Measurements from ENCODE around the gene DOC2A. TPM values are rescaled to one million over a fixed set of nuclear protein-coding genes. Genes with fewer than 3 reads are reported as not detected.

DOC2A gene
- total and polyA plus RNA-seq, 2 donors (not counting 1 experiment from before 2014, with no cell fraction given) = not detected

DNA sequence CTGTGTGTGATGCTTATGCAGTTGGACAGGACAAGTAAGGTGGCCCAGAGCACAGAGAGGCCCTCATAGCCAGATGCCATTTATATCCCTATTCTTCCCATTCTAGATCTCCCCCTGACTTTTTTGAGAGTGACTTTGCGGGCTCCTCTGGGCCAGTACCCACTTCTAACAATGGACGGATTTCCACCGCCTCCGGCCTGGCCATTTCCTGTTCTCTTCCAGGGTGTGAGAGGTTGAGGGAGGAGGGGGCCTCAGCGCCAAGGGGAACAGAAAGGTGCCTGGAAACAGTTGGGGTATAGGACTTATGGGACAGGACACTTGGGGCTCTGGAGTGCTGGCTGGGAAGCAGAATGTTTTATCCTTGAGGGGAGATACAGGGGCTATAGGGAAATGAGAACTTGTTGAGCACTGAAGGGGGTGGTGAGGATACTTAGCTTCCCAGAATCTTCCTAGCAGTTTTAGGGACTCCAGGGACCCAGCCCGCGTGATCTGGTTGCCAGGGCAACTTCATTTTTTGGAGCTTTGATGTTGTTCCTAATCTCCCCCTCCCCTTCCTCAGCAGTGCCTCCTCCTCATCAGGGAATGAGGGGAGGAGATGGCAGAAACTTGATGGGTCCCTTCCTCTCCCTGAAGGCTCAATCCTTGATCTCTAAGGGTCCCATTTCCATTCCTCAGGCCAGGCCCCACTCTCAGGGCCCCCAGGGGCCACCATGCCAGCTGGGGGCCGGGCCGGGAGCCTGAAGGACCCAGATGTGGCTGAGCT is 33.6 kb downstream of the DOC2A start:
- H3K27ac Mint-ChIP-seq = no peak overlapping the region
- no peak overlapping the region for H3K4me3 Mint-ChIP-seq
- no peak overlapping the region for H3K4me2 ChIP-seq (replicated peaks; ENCODE audit: low read depth, low read length, poor library complexity, severe bottlenecking)

More for the DNA sequence above, 33.6 kb downstream of the DOC2A start:
- H3K9me3 Mint-ChIP-seq (ENCODE audit: insufficient read depth) = no peaks in the 10 kb centered on the region
- no peaks in the 10 kb centered on the region for H3K27me3 Mint-ChIP-seq
- Histone ChIP-seq H4K20me1 (ENCODE audit: control insufficient read depth, insufficient read depth, low read length, poor library complexity, severe bottlenecking) (peaks cover 16% of the 10 kb centered on the region), H3K27ac (ENCODE audit: low read length in 2 of 2) (no peak overlapping the region), H3K79me2 (ENCODE audit: control insufficient read depth, insufficient read depth, low read length) (peaks cover 41% of the 10 kb centered on the region), H3K4me3 (ENCODE audit: control extremely low read depth in 1 of 5, extremely low read depth in 1 of 5, insufficient read depth in 1 of 5, low read depth in 2 of 5, low read length in 4 of 5) (no peak overlapping the region), H3K4me1 (ENCODE audit: control insufficient read depth in 2 of 2, insufficient read depth in 2 of 2, low read length in 2 of 2) (peaks cover 31 to 38% of the 10 kb centered on the region in 2 donors), H3K9me3 (ENCODE audit: control extremely low read depth in 1 of 3, control insufficient read depth in 2 of 3, insufficient read depth in 1 of 3, low read length in 2 of 3) (no peaks in the 10 kb centered on the region), H3K9ac (ENCODE audit: low read length) (no peak overlapping the region), H3K36me3 (replicated peaks in 1 of 2; ENCODE audit: control extremely low read depth in 1 of 2, control insufficient read depth in 1 of 2, extremely low read depth in 1 of 2, insufficient read depth in 2 of 2, low read length in 1 of 2) (peaks cover 2 to 45% of the 10 kb centered on the region in 2 experiments), H2AFZ (ENCODE audit: insufficient read depth, low read depth, low read length, poor library complexity, severe bottlenecking) (no peak overlapping the region), H3K27me3 (replicated peaks in 1 of 4; ENCODE audit: control extremely low read depth in 1 of 4, control insufficient read depth in 3 of 4, insufficient read depth in 4 of 4, low read length in 3 of 4) (no peaks in the 10 kb centered on the region)
- ATAC-seq (ENCODE audit: low read depth) (no peak), DNase-seq (no peak)
- ChIA-PET CTCF (no interaction called here), POLR2A (no interaction called here)
- TF ChIP-seq CTCF (IDR thresholded peaks at IDR 0.05) (no peak), EZH2 (IDR thresholded peaks at IDR 0.05; ENCODE audit: borderline replicate concordance, insufficient read depth, low read depth, low read length, poor library complexity, severe bottlenecking) (no peak)
- intact Hi-C loops (cut with micrococcal nuclease) = no loop called here
- 98% methylated on average over 6 of the region's 9 CpGs for WGBS (ENCODE audit: insufficient coverage)
- H3K4me1 Mint-ChIP-seq = peaks cover 36% of the 10 kb centered on the region

All from B cell (primary cell).